Activated naive CD4-positive, alpha-beta T cell treated with anti-CD3 and anti-CD28 coated beads, Interleukin-2, amount 50 U/mL, for 72 hours (primary cell): ENCODE data around the gene PTPN18. TPM values are rescaled to one million over a fixed set of nuclear protein-coding genes. Genes with fewer than 3 reads are reported as not detected.

ENCODE experiments used
- total RNA-seq, 2 donors: library from RNA; stranded (reverse); gene quantifications; one replicate each; pipeline ENCODE4 v1.2.3, GENCODE V29; 2022

The PTPN18 gene
- total RNA-seq, 2 donors from 2014 or later, result 28.3 to 62.1 TPM

Other genes starting within 250 kb of the PTPN18 start
- gene POTEF, start 226.8 kb upstream of the PTPN18 start, total RNA-seq, result not detected
- 1 to 10 TPM; 1.7 to 2.8 TPM for gene CCDC74B, start 210.9 kb upstream of the PTPN18 start, total RNA-seq
- gene SMPD4, start 174.5 kb upstream of the PTPN18 start, total RNA-seq, result 10 to 100 TPM; 80.4 to 91.7 TPM
- gene MZT2B, start 173.8 kb upstream of the PTPN18 start, total RNA-seq, result 100 to 1,000 TPM; 392 to 450 TPM
- gene TUBA3E, start 157.6 kb upstream of the PTPN18 start, total RNA-seq, result not detected
- 100 to 1,000 TPM in 1 of 2 donors, 10 to 100 TPM in 1; 91.0 to 106 TPM for gene IMP4, start 13.2 kb upstream of the PTPN18 start, total RNA-seq
- gene POTEI, start 153.3 kb downstream of the PTPN18 start, total RNA-seq, result not detected
- not detected for gene CFC1B, start 165.2 kb downstream of the PTPN18 start, total RNA-seq
- not detected for gene CFC1, start 243.5 kb downstream of the PTPN18 start, total RNA-seq